Omental fat pad (tissue), 4 donors: ENCODE data around the gene EXOC6B. TPM values are rescaled to one million over a fixed set of nuclear protein-coding genes. Genes with fewer than 3 reads are reported as not detected.

Source experiments
- ATAC-seq: fragments of 150-250 bp; one replicate; pipeline ENCODE4 v1.9.1; 2016; ENCODE audit warnings: mild to moderate bottlenecking, moderate library complexity; ENCODE audit not compliant: low FRiP score
- DNase-seq: peaks from one replicate; pipeline ENCODE4 v3.0.0-alpha.2; 2019; ENCODE audit warnings: low spot score
- total RNA-seq, 4 donors: library from RNA; depleted of rRNA; stranded (reverse); fragments of >200 nt; gene quantifications; one replicate each; pipeline ENCODE4 v1.1.0, GENCODE V29; 2016
- TF ChIP-seq, protein P1 (sequence below), 3 donors: fragments of 450-650 bp; IDR thresholded peaks; one replicate each; pipeline ENCODE4 v1.5.1; 2016 to 2017; ENCODE audit warnings: antibody characterized with exemption in 3 of 3, mild to moderate bottlenecking in 3 of 3, moderate library complexity in 2 of 3

EXOC6B gene
- total RNA-seq, 4 donors from 2014 or later: 25.6 to 38.3 (median 30.1) TPM

DNA sequence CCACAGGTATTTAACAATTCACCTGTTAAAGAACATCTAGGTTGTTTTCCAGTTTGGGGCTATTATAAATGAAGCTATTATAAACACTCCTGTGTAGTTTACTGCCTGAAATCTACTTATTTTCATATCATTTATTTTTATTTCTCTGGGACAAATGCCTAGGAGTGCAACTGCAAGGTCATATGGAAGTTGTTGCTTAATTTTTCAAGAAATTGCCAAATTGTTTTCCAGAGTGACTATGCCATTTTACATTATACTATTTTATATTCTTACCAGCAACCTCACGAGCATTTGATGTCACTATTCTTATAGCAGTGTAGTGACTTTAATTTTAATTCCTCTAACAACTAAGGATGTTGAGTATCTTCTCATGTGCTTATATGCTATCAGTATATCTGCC, 298.4 kb downstream of the EXOC6B start:
- DNase-seq: no peak
- ATAC-seq: no peak
- TF ChIP-seq, protein P1, sequence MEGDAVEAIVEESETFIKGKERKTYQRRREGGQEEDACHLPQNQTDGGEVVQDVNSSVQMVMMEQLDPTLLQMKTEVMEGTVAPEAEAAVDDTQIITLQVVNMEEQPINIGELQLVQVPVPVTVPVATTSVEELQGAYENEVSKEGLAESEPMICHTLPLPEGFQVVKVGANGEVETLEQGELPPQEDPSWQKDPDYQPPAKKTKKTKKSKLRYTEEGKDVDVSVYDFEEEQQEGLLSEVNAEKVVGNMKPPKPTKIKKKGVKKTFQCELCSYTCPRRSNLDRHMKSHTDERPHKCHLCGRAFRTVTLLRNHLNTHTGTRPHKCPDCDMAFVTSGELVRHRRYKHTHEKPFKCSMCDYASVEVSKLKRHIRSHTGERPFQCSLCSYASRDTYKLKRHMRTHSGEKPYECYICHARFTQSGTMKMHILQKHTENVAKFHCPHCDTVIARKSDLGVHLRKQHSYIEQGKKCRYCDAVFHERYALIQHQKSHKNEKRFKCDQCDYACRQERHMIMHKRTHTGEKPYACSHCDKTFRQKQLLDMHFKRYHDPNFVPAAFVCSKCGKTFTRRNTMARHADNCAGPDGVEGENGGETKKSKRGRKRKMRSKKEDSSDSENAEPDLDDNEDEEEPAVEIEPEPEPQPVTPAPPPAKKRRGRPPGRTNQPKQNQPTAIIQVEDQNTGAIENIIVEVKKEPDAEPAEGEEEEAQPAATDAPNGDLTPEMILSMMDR (IDR thresholded peaks at IDR 0.05): no peak

DNA sequence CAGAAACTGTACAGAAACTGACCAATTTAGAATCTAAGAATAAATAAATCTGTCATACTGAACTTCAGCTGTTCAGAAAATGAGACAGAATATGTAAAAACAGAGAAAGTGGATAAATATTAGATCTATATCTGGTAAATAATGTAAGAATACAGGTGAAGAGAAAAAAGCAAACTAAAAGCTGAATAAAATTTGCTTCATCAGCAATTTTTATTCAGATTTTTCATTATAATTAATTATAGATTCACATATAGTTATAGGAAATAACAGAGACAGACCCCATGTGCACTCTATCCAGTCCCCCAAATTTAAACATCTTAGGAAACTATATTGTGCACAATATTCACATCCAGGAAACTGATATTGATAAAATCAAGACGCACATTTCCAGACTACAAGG, 299.2 kb downstream of the EXOC6B start:
- TF ChIP-seq, protein P1 (IDR thresholded peaks at IDR 0.05): no peak
- ATAC-seq (no peak), DNase-seq (no peak)

DNA sequence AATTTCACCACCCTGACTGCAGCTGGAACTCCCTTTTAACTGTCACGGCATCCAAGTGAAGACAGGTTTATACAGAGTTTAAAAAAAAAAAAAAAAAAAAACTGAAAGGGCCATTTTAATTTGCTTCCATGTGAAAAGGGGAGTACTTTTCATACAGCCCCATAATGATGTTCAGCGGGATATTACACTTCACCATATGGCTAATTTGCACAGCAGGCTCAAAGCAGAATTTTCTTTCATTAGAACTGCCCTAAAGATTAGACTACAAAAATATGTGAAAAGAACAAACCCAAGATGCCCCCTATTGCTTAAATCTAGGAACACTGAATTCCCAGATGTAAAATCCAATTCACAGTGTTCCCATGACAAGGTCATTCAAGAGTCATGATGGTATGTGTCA, 301.8 kb downstream of the EXOC6B start:
- TF ChIP-seq, protein P1 (IDR thresholded peaks at IDR 0.05): no peak
- ATAC-seq (no peak), DNase-seq (no peak)

DNA sequence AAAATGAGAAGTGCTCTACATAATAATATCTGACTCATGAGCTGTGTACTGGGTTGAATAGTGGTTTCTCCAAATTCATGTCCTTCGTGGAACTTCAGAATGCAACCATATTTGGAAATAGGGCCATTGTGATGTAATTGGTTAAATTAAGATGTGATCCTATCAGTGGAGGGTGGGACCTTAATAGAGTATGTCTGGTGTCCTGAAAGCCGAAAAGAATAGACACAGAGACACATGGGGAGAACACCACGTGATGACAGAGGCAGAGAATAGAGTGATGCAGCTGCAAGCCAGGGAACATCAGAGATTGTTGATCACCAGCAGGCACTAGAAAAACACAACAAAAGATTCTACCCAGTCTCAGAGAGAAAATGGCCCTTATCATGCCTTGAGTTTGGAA, 310.1 kb downstream of the EXOC6B start:
- ATAC-seq (no peak), DNase-seq (no peak)
- TF ChIP-seq, protein P1 (IDR thresholded peaks at IDR 0.05): no peak

DNA sequence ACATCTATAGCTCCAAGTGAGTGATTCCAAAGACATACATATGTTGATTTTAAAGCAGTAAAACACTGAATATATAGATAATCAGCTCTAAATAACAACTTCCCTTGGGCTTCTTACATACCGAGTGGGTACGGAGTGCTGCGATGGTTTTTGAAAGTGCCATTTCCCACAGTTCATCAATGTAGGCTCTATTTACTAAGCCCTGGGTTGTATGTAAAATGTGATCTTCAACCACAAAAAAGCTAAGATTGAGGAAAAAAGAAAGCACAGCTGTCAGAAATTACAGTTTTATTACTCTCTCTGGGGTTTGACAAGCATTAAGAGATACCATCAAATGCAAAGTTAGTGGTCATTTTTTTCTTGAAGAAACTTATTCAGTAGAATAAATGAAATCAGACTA, 312.8 kb downstream of the EXOC6B start:
- TF ChIP-seq, protein P1 (IDR thresholded peaks at IDR 0.05): no peak
- no peak for DNase-seq

DNA sequence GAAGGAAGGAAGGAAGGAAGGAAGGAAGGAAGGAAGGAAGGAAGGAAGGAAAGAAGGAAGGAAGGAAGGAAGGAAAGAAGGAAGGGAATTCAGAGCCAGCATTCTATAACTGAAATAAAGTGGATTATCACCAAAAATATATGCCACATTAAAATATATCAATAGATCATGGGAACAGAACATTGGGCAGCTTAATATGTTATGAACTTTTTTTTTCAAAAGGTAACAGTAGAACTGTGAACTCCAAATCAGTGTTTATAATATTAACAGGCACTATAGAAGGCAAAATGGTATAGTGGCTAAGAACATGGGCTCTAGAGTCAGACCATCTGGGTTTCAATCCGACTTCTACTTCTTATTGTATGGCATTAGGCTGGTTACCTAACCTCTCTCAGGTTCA, 313.5 kb downstream of the EXOC6B start:
- DNase-seq: no peak
- TF ChIP-seq, protein P1 (IDR thresholded peaks at IDR 0.05): no peak
- ATAC-seq: no peak

More for the DNA sequence above, 312.8 kb downstream of the EXOC6B start:
- ATAC-seq: no peak

DNA sequence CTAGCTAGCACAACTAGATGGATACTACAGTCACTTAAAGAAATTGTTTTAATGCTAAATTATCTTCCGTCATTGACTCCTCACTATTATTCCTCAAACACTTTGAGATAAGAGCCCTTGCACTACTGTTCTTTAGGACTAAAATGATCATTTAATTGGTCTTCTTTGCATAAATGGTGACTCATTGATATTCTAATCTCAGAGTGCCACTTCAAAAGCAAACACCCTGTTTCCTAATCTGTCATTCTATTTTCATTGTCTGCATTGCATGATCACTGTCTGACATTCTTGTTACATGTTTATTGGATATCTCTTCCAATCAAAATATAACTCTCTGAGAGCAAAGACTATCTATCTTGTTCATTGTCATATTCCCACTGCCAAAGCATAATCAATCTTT, 313.9 kb downstream of the EXOC6B start:
- no peak for DNase-seq
- TF ChIP-seq, protein P1 (IDR thresholded peaks at IDR 0.05): no peak
- ATAC-seq: no peak
